ENCODE results near the gene GJA3. TPM values are rescaled to one million over a fixed set of nuclear protein-coding genes. Genes with fewer than 3 reads are reported as not detected.

Gene GJA3
- total and polyA plus RNA-seq, 2 of the 8 experiments (the other 6 are each of a cell fraction or from before 2014, with no cell fraction given) = 0.12 to 0.60 TPM

- CTCF ChIA-PET (ENCODE audit: partially characterized antibody) = interaction anchor here (0.9 to 1.9 kb wide), 2 partner anchors 9 to 10 kb away, joined by 4 to 7 read pairs; no protein-coding TSS in a partner anchor
- H3K23me2 ChIP-seq (ENCODE audit: low read depth, low read length) = no peaks in the 10 kb centered on the region
- TF ChIP-seq BACH1 (IDR thresholded peaks at IDR 0.05; ENCODE audit: low read length) = no peak
- no peak for TF ChIP-seq MAX (IDR thresholded peaks at IDR 0.05)
- TF ChIP-seq POU5F1 (IDR thresholded peaks at IDR 0.05; ENCODE audit: low read depth, low read length) = no peak
- TF ChIP-seq EZH2 (IDR thresholded peaks at IDR 0.05; ENCODE audit: low read depth, low read length, severe bottlenecking) = no peak
- no peak for TF ChIP-seq GABPA (IDR thresholded peaks at IDR 0.05; ENCODE audit: borderline replicate concordance, insufficient read depth, low read length)
- TF ChIP-seq TCF12 (IDR thresholded peaks at IDR 0.05; ENCODE audit: low read depth, low read length) = no peak
These were observed 12.4 kb upstream of the GJA3 start for GRCh38 chr13:20173116-20173746.

More at GRCh38 chr13:20173116-20173746, 12.4 kb upstream of the GJA3 start:
- Histone ChIP-seq H2AK5ac (ENCODE audit: low read depth, low read length) (no peak overlapping the region), H3K27me3 (replicated peaks in 1 of 4; ENCODE audit: control insufficient read depth in 3 of 4, extremely low read depth in 1 of 4, insufficient read depth in 3 of 4, low read length in 3 of 4) (no peaks in the 10 kb centered on the region), H2BK12ac (ENCODE audit: low read depth, low read length) (no peak overlapping the region), H3K79me2 (ENCODE audit: control insufficient read depth in 1 of 2, insufficient read depth in 2 of 2, low read length in 2 of 2) (no peaks in the 10 kb centered on the region), H2AFZ (ENCODE audit: low read length) (no peak overlapping the region), H3K18ac (ENCODE audit: extremely low read depth, low read length) (no peak overlapping the region), H3K4me2 (ENCODE audit: insufficient read depth in 1 of 2, low read depth in 2 of 2, low read length in 2 of 2) (no peak overlapping the region), H3K23ac (ENCODE audit: insufficient read length) (no peak overlapping the region), H3K9ac (replicated peaks in 1 of 4; ENCODE audit: extremely low read depth in 1 of 4, low read depth in 3 of 4, low read length in 3 of 4) (no peak overlapping the region), H4K91ac (replicated peaks; ENCODE audit: insufficient read length, low read length) (no peak overlapping the region), H4K5ac (ENCODE audit: insufficient read length, low read depth, low read length) (no peak overlapping the region), H3K14ac (ENCODE audit: insufficient read length) (no peak overlapping the region), H3K4ac (replicated peaks; ENCODE audit: insufficient read length, low read depth, low read length) (no peak overlapping the region), H2BK5ac (ENCODE audit: low read depth, low read length) (no peak overlapping the region), H3K79me1 (ENCODE audit: low read depth, low read length) (no peaks in the 10 kb centered on the region), H2BK20ac (ENCODE audit: low read length) (no peak overlapping the region), H2BK120ac (replicated peaks; ENCODE audit: low read depth, low read length) (no peak overlapping the region), H4K20me1 (replicated peaks in 1 of 2; ENCODE audit: control insufficient read depth in 1 of 2, insufficient read depth in 2 of 2, low read length in 2 of 2) (no peaks in the 10 kb centered on the region), H4K8ac (ENCODE audit: extremely low read depth, insufficient read depth, low read length) (no peak overlapping the region), H3K36me3 (ENCODE audit: control insufficient read depth in 2 of 4, insufficient read depth in 4 of 4, low read length in 3 of 4) (no peaks in the 10 kb centered on the region), H3K4me1 (replicated peaks in 1 of 4; ENCODE audit: control insufficient read depth in 3 of 4, insufficient read depth in 4 of 4, low read length in 3 of 4) (peaks cover 0 to 7% (median 0%) of the 10 kb centered on the region in 4 experiments; a peak in 1 of 7 replicates), H3K56ac (replicated peaks; ENCODE audit: insufficient read length, low read depth, low read length) (no peak overlapping the region), H3K4me3 (ENCODE audit: extremely low read depth in 1 of 4, insufficient read depth in 2 of 4, low read depth in 3 of 4, low read length in 4 of 4) (no peak overlapping the region), H3K27ac (ENCODE audit: low read depth, low read length) (no peak overlapping the region), H2BK15ac (ENCODE audit: low read length) (no peak overlapping the region), H3K9me3 (ENCODE audit: insufficient read depth in 2 of 2, low read depth in 1 of 2, low read length in 1 of 2) (no peaks in the 10 kb centered on the region)
- no peak for DNase-seq (ENCODE audit: low read depth in 1 of 2, low spot score in 2 of 2)
- 93% methylated on average over 8 of the region's 8 CpGs; no CpG with 5 or more reads in 1 of the 2 experiments for WGBS, 2 experiments (ENCODE audit: extremely low coverage in 1 of 2, insufficient coverage in 1 of 2, insufficient read length in 1 of 2, insufficient replicate concordance in 2 of 2, low coverage in 1 of 2, low lambda C conversion rate in 2 of 2, missing lambda C conversion rate in 1 of 2)
- POLR2A ChIA-PET (ENCODE audit: partially characterized antibody) = no interaction called here
- FAIRE-seq = no peak
